HG03378 (cell line): ENCODE results near the gene AP1B1.

ENCODE experiments used
- ATAC-seq: cut with Tn5 transposase; IDR thresholded peaks from one replicate; pipeline ENCODE4 v1.9.1; 2021; ENCODE audit warnings: mild to moderate bottlenecking, moderate library complexity; ENCODE audit not compliant: unreplicated experiment

Gene AP1B1

GRCh38 chr22:29301716-29302401 is 86.5 kb downstream of the AP1B1 start:
- ATAC-seq: no peak

- no peak for ATAC-seq
Measured at GRCh38 chr22:29300807-29301601, 87.4 kb downstream of the AP1B1 start.

GRCh38 chr22:29300467-29300806 is 87.9 kb downstream of the AP1B1 start:
- ATAC-seq: no peak

- no peak for ATAC-seq
Measured at GRCh38 chr22:29299136-29299900, 89.1 kb downstream of the AP1B1 start.

- no peak for ATAC-seq
Measured at GRCh38 chr22:29298641-29299040, 89.7 kb downstream of the AP1B1 start.

GRCh38 chr22:29292379-29292778 is 96.0 kb downstream of the AP1B1 start:
- no peak for ATAC-seq

- no peak for ATAC-seq
Measured at GRCh38 chr22:29291215-29291614, 97.2 kb downstream of the AP1B1 start.

GRCh38 chr22:29290061-29290460 is 98.3 kb downstream of the AP1B1 start:
- ATAC-seq: no peak

GRCh38 chr22:29288837-29289236 is 99.5 kb downstream of the AP1B1 start:
- no peak for ATAC-seq

GRCh38 chr22:29284196-29284595 is 104.2 kb downstream of the AP1B1 start:
- ATAC-seq: no peak

- ATAC-seq: no peak
Measured at GRCh38 chr22:29277927-29278326, 110.4 kb downstream of the AP1B1 start.
